BE2C (cell line): ENCODE data around the gene KPNB1.
A peak's percentile ranks its signal among the peaks of the same experiment; 100 is the strongest.

Experiments
- DNase-seq: peaks from one replicate; pipeline ENCODE4 v3.0.0-alpha.2; 2020
- H3K27me3 ChIP-seq: fragments of 250-450 bp; sonication (Bioruptor Pico); 2 replicates; pipeline ENCODE4 v1.5.1; 2020; ENCODE audit warnings: mild to moderate bottlenecking
- H3K36me3 ChIP-seq: fragments of 250-450 bp; sonication (Bioruptor Pico); 2 replicates; pipeline ENCODE4 v1.5.1; 2020; ENCODE audit warnings: mild to moderate bottlenecking
- H3K4me1 ChIP-seq: fragments of 250-450 bp; sonication (Bioruptor Pico); 2 replicates; pipeline ENCODE4 v1.5.1; 2020
- H3K4me3 ChIP-seq: 2 replicates; pipeline ENCODE4 v1.5.1; 2011; ENCODE audit warnings: low read depth, low read length
- H3K9me3 ChIP-seq: fragments of 250-450 bp; sonication (Bioruptor Pico); 2 replicates; pipeline ENCODE4 v1.5.1; 2020
- CTCF ChIP-seq: IDR thresholded peaks from 2 replicates; pipeline ENCODE4 v1.5.1; 2012; ENCODE audit warnings: mild to moderate bottlenecking, low read depth, low read length

The KPNB1 gene

GRCh38 chr17:47611372-47612350, 38.1 kb upstream of the KPNB1 start:
- Histone ChIP-seq H3K36me3 (peaks cover 24% of the 10 kb centered on the region), H3K9me3 (no peaks in the 10 kb centered on the region), H3K4me3 (no peak overlapping the region), H3K27me3 (no peaks in the 10 kb centered on the region), H3K4me1 (no peaks in the 10 kb centered on the region)
- no peak for TF ChIP-seq CTCF
- DNase-seq: no peak

- peak; percentile 64 for TF ChIP-seq CTCF
- DNase-seq: no peak
- Histone ChIP-seq H3K4me1 (no peaks in the 10 kb centered on the region), H3K27me3 (no peaks in the 10 kb centered on the region), H3K9me3 (no peaks in the 10 kb centered on the region), H3K4me3 (no peak overlapping the region), H3K36me3 (peaks cover 34% of the 10 kb centered on the region)
These were observed 33.8 kb upstream of the KPNB1 start for GRCh38 chr17:47615766-47616424.

- no peaks in the 10 kb centered on the region for H3K4me1 ChIP-seq
- TF ChIP-seq CTCF: peak; percentile 50
- no peak overlapping the region for H3K4me3 ChIP-seq
- no peaks in the 10 kb centered on the region for H3K27me3 ChIP-seq
- no peak for DNase-seq
- no peaks in the 10 kb centered on the region for H3K9me3 ChIP-seq
- peaks cover 41% of the 10 kb centered on the region for H3K36me3 ChIP-seq
These were observed 31.3 kb upstream of the KPNB1 start for GRCh38 chr17:47618410-47618809.

GRCh38 chr17:47620503-47621245, 29.0 kb upstream of the KPNB1 start:
- Histone ChIP-seq H3K4me3 (no peak overlapping the region), H3K4me1 (no peaks in the 10 kb centered on the region), H3K36me3 (peaks cover 46% of the 10 kb centered on the region), H3K27me3 (no peaks in the 10 kb centered on the region), H3K9me3 (no peaks in the 10 kb centered on the region)
- TF ChIP-seq CTCF: no peak
- no peak for DNase-seq

- no peak overlapping the region for H3K4me3 ChIP-seq
- H3K4me1 ChIP-seq: no peaks in the 10 kb centered on the region
- no peak for TF ChIP-seq CTCF
- no peaks in the 10 kb centered on the region for H3K9me3 ChIP-seq
- H3K27me3 ChIP-seq: no peaks in the 10 kb centered on the region
- no peak for DNase-seq
- H3K36me3 ChIP-seq: peaks cover 46% of the 10 kb centered on the region
These were observed 28.2 kb upstream of the KPNB1 start for GRCh38 chr17:47621293-47622179.
